Measurements from ENCODE around the gene ATP13A5.

Gene ATP13A5

DNA sequence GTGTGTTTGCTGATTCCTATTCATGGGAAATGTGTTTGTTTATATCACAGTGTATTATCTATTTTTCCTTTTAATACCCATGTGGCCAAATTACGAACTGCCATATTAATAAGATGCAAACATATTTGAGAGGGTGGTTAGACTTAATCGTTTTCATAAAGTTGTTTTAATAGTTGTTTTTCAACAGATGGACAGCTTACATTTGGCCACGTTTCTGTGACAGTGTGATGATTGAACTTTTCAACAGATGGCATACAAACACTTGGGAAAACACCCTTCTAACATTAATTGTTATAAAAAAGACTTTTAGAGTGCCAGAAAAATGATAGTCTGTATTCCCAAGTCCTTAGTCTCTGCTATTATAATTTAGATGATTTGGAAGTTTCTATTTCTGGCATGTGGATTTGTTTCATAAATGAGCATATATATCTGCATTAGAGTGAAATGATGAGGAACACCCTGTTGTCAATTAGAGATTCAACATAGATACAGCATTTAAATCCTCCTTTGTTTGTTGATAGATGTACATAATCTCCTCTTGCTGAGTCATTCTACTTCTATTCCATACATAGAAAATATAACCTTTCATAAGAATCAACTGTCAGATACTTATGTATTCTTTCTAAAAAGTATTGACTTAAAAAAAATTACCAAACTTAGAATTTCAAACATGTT lies 124.4 kb downstream of the ATP13A5 start:
- no peak for DNase-seq (ENCODE audit: low read depth)

GRCh38 chr3:193250492-193250891 lies 128.1 kb downstream of the ATP13A5 start:
- DNase-seq (ENCODE audit: low read depth), result no peak

DNA sequence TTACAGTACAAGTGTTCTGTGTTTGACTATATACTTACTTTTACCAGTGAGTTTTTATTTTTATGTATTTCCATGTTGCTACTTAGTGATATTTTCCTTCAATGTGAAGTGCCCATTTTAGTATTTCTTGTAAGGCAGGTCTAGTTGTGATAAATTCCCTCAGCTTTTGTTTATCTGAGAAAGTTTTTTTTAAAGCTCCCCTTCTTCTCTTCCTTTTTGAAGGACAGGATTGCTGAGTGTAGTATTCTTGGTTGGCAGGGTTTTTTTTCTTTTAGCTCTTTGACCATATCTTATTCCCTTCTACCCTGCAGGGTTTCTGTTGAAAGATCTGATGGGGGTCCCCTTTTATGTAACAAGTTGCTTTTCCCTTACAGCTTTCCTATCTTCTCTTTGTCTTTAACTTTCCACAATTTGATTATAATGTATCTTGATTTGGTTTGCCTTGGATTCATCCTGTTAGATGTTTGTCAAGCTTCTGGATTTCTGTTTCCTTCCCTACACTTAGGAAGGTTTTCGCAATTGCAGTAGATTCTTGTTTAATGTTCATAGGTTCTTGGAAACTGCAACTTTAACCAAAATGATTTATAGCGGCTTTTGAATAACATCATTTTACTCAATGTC lies 129.6 kb downstream of the ATP13A5 start:
- DNase-seq (ENCODE audit: low read depth), result no peak

DNA sequence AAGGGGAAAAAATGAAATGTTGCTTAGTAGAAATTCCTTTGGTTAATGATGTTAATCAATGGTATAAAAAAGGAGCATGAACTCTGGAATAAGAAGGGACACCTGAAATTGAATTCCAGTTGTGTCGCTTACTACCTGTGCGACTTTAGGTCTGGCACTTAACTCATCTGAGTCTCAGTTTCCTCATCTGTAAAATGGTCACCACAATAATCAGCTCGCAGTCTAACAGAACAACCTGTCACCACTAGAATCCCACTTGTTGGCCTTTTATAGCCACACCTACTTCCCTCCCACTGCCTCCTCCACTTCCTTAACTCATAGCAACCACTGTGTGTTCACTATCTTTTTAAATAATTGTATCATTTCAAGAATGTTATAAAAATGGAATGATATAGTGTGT lies 135.0 kb downstream of the ATP13A5 start:
- DNase-seq (ENCODE audit: low read depth), result no peak

DNA sequence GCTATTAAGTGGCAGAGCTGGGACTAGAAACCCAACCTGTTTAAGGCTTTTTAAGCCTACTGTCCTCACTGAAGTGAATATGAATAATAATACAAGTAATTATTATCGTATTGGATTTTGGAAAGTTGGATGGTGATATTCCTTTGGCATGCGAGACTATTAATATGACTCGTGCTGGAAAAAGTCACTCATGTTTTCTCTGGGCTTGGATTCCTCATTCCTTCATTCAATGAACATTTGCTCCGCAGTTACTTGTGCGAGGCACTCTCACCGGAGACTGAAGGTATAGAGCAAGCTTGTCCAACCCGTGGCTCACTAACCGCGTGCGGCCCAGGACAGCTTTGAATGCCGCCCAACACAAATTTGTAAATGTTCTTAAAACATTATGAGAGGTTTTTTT lies 136.8 kb downstream of the ATP13A5 start:
- DNase-seq (ENCODE audit: low read depth), result no peak

DNA sequence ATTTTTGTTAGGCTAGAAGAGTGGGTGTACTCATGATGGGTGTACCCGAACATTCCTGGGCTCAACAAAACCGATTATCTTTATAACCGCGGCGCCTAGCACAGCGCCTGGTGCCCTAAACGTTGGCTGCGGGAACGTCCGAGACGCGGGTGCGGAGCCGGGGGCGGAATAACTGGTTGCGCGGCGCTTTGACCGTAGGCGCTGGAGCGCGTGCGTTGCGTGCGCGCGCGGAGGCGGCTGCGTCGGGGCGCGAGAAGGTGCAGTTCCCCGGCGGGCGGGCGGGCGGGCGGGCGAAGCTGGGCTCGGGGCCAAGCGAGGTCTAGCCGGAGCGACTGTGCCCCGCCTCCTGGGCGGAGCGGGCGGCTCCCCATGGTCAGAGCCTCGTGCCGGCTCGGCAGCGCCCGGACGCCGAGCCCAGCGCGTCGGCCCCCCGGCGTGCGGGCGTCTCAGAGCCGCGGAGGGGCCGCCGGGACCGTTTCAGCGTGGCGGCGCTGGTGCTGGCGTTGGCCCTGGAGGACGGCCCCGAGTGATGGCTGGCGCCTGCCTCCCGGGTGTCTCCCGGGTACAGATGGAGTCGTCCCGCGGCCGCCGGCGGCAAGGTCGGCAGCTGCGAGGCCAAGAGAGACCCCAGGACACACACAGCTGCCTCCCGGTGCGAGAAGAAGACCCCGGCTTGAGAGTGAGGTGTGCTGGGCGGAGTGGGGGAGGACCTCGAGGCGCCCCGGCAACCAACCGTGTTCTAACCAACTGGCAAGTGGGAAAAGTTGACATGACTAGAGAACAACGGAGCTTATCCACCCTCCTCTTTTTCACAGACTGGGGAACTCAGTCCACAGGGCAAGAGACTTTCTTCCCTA lies 137.5 kb downstream of the ATP13A5 start, which contains the start of gene PLAAT1:
Gene PLAAT1, plus strand, starts transcription at position 373 of the 857 bp plus-strand sequence. CDS start 14,429 bp downstream, outside the sequence.
- DNase-seq (ENCODE audit: low read depth), result no peak

GRCh38 chr3:193240436-193240849 lies 138.1 kb downstream of the ATP13A5 start:
- no peak for DNase-seq (ENCODE audit: low read depth)

DNA sequence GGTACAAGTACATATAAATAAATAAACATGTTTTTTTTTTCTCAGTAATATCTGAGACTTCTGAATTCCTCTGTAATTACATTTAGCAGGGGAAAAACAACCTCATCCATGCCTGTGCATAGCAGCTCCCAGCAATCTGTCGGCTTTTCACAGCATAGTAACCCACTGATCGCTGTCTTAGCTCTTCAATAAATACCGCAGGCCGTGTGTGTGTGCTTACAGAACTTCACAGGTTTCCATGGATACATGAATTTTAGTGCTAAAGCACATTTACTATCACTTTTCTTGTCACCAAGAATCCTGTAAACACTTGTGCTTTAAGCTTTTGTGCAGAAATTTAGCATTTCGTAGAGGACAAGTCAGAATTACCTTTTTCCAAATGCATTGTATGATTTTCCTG lies 141.5 kb downstream of the ATP13A5 start:
- DNase-seq (ENCODE audit: low read depth), result no peak

DNA sequence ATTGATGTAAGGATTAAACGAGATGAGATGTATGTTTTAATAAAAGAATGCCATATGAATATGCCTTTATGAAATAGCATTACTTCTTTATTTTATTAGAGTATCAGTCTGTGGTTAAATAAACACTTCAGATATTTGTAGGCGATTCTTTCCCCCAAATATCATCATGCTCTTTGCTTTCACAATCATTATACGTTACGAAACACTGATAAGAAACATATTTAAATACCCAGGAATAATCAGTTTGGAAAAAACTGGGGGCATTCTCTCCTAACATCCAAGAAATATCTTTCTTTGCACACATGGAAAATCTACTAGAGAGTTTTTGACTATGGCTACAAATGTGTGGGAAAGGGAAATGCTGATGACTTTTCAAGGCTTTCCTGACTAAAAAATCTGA lies 142.0 kb downstream of the ATP13A5 start:
- no peak for DNase-seq (ENCODE audit: low read depth)

- no peak for DNase-seq (ENCODE audit: low read depth)
Measured at GRCh38 chr3:193231201-193231600, 147.4 kb downstream of the ATP13A5 start.

DNA sequence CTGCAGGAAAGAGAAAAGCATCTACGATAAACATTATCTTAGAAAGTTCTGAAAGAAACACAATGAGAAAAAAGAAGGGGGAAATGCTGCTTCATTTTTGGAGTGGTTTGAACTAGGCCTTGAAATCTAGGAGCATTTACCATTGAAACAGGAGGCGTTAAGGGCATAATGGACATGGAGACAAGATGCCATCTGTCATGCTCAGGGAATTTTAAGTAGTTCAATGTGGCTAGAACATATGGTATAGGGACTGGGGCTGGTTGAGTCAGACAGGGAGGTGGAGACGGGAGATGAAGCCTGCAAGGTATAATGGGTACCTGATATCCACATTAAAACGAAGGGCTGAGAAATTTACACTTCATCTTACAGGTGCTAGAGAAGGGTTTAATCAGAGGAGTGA lies 147.9 kb downstream of the ATP13A5 start:
- DNase-seq (ENCODE audit: low read depth), result no peak

GRCh38 chr3:193229851-193230420 lies 148.6 kb downstream of the ATP13A5 start:
- no peak for DNase-seq (ENCODE audit: low read depth)

- DNase-seq (ENCODE audit: low read depth), result no peak
Measured at GRCh38 chr3:193228206-193228605, 150.3 kb downstream of the ATP13A5 start.

DNA sequence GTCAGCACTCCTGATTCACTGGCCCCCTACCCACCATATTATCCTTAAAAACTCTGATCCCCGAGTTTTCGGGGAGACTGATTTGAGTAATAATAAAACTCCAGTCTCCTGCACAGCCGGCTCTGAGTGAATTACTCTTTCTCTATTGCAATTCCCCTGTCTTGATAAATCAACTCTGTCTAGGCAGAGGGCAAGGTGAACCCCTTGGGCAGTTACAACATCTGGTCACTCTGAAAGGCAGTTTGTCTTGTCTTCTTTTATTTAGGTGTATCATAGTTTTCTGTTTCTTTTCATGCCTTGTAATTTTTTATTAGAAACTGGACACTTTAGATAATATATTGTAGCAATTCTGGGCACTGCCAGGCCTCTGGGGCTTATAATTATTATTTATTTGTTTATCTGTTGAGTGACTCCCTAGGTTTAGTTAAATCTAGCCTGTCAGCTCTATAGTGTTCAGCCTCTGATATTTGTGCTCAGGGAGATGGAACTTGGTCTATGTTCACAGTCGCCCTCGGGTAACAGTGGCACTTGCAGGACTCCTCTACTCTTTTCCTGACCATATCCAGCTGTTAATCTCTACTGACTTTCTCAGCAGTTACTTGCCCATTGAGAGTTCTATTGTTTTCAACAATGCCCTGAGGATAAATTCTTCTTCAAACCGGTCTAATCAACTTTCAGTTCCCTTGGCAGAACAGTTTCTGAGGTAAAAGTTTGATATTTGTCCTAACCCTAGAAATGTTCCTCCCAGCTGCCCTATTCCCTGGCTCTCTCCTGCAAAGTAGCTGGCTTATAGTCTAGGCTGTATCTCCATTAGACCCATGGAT lies 153.0 kb downstream of the ATP13A5 start:
- no peak for DNase-seq (ENCODE audit: low read depth)
